ENCODE measurements around the gene TNFRSF13B. TPM values are rescaled to one million over a fixed set of nuclear protein-coding genes. Genes with fewer than 3 reads are reported as not detected.

TNFRSF13B gene
- total RNA-seq, 1 experiment from 2014 or later: not detected

GRCh38 chr17:16932156-16932555 lies 39.8 kb downstream of the TNFRSF13B start:
- no peak overlapping the region for H3K4me3 ChIP-seq (ENCODE audit: low read depth in 2 of 2, low read length in 2 of 2)
- no TSS peak for BruUV-seq (replicated peaks)
- H3K4me1 ChIP-seq (ENCODE audit: control insufficient read depth, insufficient read depth, low read length): no peaks in the 10 kb centered on the region
- no peak for TF ChIP-seq CTCF (IDR thresholded peaks at IDR 0.05)
- POLR2A ChIA-PET: no interaction called here
- H3K27ac ChIP-seq (ENCODE audit: low read length): no peak overlapping the region
- H3K9me3 ChIP-seq (ENCODE audit: control insufficient read depth, insufficient read depth, low read depth, low read length): no peaks in the 10 kb centered on the region
- CTCF ChIA-PET: no interaction called here
- ATAC-seq (no peak), DNase-seq (ENCODE audit: low read depth, low spot score) (no peak)
- H3K27me3 ChIP-seq (ENCODE audit: control insufficient read depth, insufficient read depth, low read length): no peaks in the 10 kb centered on the region
- no peaks in the 10 kb centered on the region for H3K36me3 ChIP-seq (ENCODE audit: control insufficient read depth, insufficient read depth, low read length)
- intact Hi-C loops (cut with micrococcal nuclease; ENCODE audit: unreplicated experiment) (no loop called here), in situ Hi-C loops (cut with HindIII; ENCODE audit: low pct_unique_long_range_greater_than_20kb, low sequenced_read_pairs) (no loop called here)

GRCh38 chr17:16931318-16932060 lies 40.4 kb downstream of the TNFRSF13B start:
- no peak overlapping the region for H3K4me3 ChIP-seq (ENCODE audit: low read depth in 2 of 2, low read length in 2 of 2)
- DNase-seq (ENCODE audit: low read depth, low spot score): no peak
- ChIA-PET CTCF (no interaction called here), POLR2A (interaction anchor here (0.5 kb wide), 1 partner anchor 14 kb away, joined by 3 read pairs; no protein-coding TSS in a partner anchor)
- TF ChIP-seq SIN3A (IDR thresholded peaks at IDR 0.05; ENCODE audit: borderline replicate concordance, insufficient read depth, low read depth, low read length) (no peak), POLR2AphosphoS5 (IDR thresholded peaks at IDR 0.05; ENCODE audit: low read depth, low read length) (no peak), TCF7L2 (IDR thresholded peaks at IDR 0.05; ENCODE audit: low read depth, low read length) (no peak), CTCF (IDR thresholded peaks at IDR 0.05) (no peak), REST (IDR thresholded peaks at IDR 0.05; ENCODE audit: insufficient read depth in 1 of 2, low read depth in 2 of 2, low read length in 1 of 2) (no peak)
- H3K27me3 ChIP-seq (ENCODE audit: control insufficient read depth, insufficient read depth, low read length): no peaks in the 10 kb centered on the region
- no TSS peak for BruUV-seq (replicated peaks)
- no peaks in the 10 kb centered on the region for H3K9me3 ChIP-seq (ENCODE audit: control insufficient read depth, insufficient read depth, low read depth, low read length)
- ATAC-seq: no peak
- in situ Hi-C loops (cut with HindIII; ENCODE audit: low pct_unique_long_range_greater_than_20kb, low sequenced_read_pairs): no loop called here
- H3K4me1 ChIP-seq (ENCODE audit: control insufficient read depth, insufficient read depth, low read length): no peaks in the 10 kb centered on the region
- H3K36me3 ChIP-seq (ENCODE audit: control insufficient read depth, insufficient read depth, low read length): no peaks in the 10 kb centered on the region
- intact Hi-C loops (cut with micrococcal nuclease; ENCODE audit: unreplicated experiment): no loop called here
- no peak overlapping the region for H3K27ac ChIP-seq (ENCODE audit: low read length)
